HepG2 (cell line): Measurements from ENCODE around the gene MADCAM1. TPM values are rescaled to one million over a fixed set of nuclear protein-coding genes. Genes with fewer than 3 reads are reported as not detected.

Experiments used
- ATF7-NPFF ChIP-seq: sonication (generic); formaldehyde crosslinking; IDR thresholded peaks from 2 replicates; pipeline ENCODE4 v1.8.1; 2023; ENCODE audit warnings: mild to moderate bottlenecking, low read depth, missing genetic modification reagents, moderate library complexity
- GATA4 ChIP-seq: sonication (generic); IDR thresholded peaks from 2 replicates; pipeline ENCODE4 v1.6.1; 2016; ENCODE audit warnings: antibody characterized with exemption, low read depth, borderline replicate concordance
- HNRNPUL1 ChIP-seq: fragments of 200-400 bp; formaldehyde crosslinking; IDR thresholded peaks from 2 replicates; pipeline ENCODE4 v1.6.1; 2017; ENCODE audit warnings: low read depth, mild to moderate bottlenecking, low read length, moderate library complexity
- KAT8 ChIP-seq: IDR thresholded peaks from 2 replicates; pipeline ENCODE4 v1.6.1; 2016; ENCODE audit warnings: missing genetic modification reagents, missing compliant biosample characterization
- PHF5A ChIP-seq: IDR thresholded peaks from one replicate; pipeline ENCODE4 v1.6.1; 2018; ENCODE audit warnings: low read depth, missing genetic modification reagents; ENCODE audit not compliant: unreplicated experiment
- REPIN1 ChIP-seq: sonication (generic); formaldehyde crosslinking; IDR thresholded peaks from 2 replicates; pipeline ENCODE4 v1.8.0; 2022; ENCODE audit warnings: missing genetic modification reagents, low read depth, mild to moderate bottlenecking, borderline replicate concordance
- ZFYVE20 ChIP-seq: sonication (generic); formaldehyde crosslinking; IDR thresholded peaks from 2 replicates; pipeline ENCODE4 v1.8.0; 2023; ENCODE audit warnings: low read depth, mild to moderate bottlenecking, moderate library complexity, missing genetic modification reagents, borderline replicate concordance
- ZNF10 ChIP-seq: sonication (generic); formaldehyde crosslinking; IDR thresholded peaks from 2 replicates; pipeline ENCODE4 v1.4.0; 2020; ENCODE audit warnings: mild to moderate bottlenecking, low read depth, missing genetic modification reagents, borderline replicate concordance
- ZNF782 ChIP-seq: sonication (generic); formaldehyde crosslinking; IDR thresholded peaks from 2 replicates; pipeline ENCODE4 v1.4.0; 2020; ENCODE audit warnings: missing genetic modification reagents, mild to moderate bottlenecking, borderline replicate concordance
- polyA plus RNA-seq, 8 experiments: library from polyadenylated mRNA; depleted of rRNA in 3 of 8; stranded (reverse) in 7 of 8; unstranded in 1 of 8; fragments of >200 nt; fragmentation: Illumina TruSeq in 4 of 8; extraction: Trizol in 4 of 8; gene quantifications; 2 replicates each; pipeline versions ENCODE4 v1.2.1 to v1.2.3, GENCODE V29; 2011 to 2016; ENCODE audit warnings: low read depth in 4 of 8, missing spikeins in 1 of 8, mixed read lengths in 1 of 8; ENCODE audit not compliant: insufficient read depth in 1 of 8
- total RNA-seq, 5 experiments: library from RNA; depleted of rRNA; stranded (reverse); fragments of >200 nt; fragmentation: Illumina TruSeq; extraction: Trizol; gene quantifications; 2 replicates each; pipeline ENCODE4 v1.2.3, GENCODE V29; 2016; ENCODE audit warnings: low read depth in 1 of 5
- TF ChIP-seq, protein P1 (sequence below): sonication (generic); formaldehyde crosslinking; IDR thresholded peaks from 2 replicates; pipeline ENCODE4 v1.4.0; 2020; ENCODE audit warnings: missing genetic modification reagents, mild to moderate bottlenecking, borderline replicate concordance
- TF ChIP-seq, protein P2 (sequence below): sonication (generic); formaldehyde crosslinking; conservative IDR thresholded peaks from 2 replicates; pipeline ENCODE4 v1.4.0; 2020; ENCODE audit warnings: mild to moderate bottlenecking, missing genetic modification reagents, moderate library complexity
- TF ChIP-seq, protein P3 (sequence below): sonication (generic); formaldehyde crosslinking; IDR thresholded peaks from 2 replicates; pipeline ENCODE4 v1.8.0; 2022; ENCODE audit warnings: missing genetic modification reagents, mild to moderate bottlenecking, borderline replicate concordance
- TF ChIP-seq, protein P4 (sequence below): sonication (generic); formaldehyde crosslinking; IDR thresholded peaks from 2 replicates; pipeline ENCODE4 v1.5.1; 2020; ENCODE audit warnings: missing genetic modification reagents, mild to moderate bottlenecking, borderline replicate concordance
- TF ChIP-seq, protein P5 (sequence below): sonication (generic); formaldehyde crosslinking; IDR thresholded peaks from 2 replicates; pipeline ENCODE4 v1.5.1; 2020; ENCODE audit warnings: missing genetic modification reagents, mild to moderate bottlenecking, borderline replicate concordance

MADCAM1 gene
- total and polyA plus RNA-seq, 2 of the 13 experiments (the other 11 are each of a cell fraction or from before 2014, with no cell fraction given): 0.29 to 0.33 TPM

DNA sequence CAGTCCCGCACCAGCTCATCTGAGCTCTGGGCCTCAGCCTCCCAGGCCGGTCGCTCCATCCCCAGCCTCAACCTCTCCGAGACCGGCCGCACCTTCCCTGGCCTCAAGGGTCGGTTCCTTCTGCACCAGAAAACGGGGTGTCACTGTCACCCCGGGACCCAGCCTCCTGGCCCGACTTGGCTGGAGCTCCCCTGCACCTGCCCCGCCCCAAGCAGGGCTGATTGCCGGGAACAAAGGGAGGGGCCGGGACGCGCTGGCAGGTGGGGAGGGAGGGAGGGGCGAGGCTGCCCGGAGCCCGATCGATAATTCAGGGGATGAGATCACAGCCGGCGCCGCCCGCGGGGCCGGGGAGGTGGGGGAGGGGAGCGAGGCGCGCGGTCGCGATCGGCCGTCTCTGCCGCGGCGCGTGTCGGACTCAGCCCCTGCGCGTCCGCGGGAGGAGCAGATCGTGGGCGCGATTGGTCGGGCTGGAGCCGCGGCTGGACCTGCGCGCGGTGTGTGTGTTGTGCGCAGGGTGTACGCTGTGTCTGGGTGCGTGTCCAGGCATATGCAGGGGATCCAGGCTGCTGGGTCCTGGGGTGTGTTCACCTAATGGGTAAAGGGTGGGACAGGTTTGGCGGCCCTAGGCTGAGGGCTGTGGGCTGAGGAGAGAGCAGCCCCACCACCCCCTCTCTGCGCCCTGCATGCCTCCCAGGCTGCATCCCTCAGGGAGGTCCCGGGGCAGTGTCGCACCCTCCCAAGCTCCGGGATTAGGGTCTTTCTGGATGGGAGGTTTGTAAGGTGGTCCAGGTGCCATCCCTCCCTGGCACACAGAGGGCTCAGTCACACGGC lies 34.4 kb upstream of the MADCAM1 start (continued):
- TF ChIP-seq, protein P1, sequence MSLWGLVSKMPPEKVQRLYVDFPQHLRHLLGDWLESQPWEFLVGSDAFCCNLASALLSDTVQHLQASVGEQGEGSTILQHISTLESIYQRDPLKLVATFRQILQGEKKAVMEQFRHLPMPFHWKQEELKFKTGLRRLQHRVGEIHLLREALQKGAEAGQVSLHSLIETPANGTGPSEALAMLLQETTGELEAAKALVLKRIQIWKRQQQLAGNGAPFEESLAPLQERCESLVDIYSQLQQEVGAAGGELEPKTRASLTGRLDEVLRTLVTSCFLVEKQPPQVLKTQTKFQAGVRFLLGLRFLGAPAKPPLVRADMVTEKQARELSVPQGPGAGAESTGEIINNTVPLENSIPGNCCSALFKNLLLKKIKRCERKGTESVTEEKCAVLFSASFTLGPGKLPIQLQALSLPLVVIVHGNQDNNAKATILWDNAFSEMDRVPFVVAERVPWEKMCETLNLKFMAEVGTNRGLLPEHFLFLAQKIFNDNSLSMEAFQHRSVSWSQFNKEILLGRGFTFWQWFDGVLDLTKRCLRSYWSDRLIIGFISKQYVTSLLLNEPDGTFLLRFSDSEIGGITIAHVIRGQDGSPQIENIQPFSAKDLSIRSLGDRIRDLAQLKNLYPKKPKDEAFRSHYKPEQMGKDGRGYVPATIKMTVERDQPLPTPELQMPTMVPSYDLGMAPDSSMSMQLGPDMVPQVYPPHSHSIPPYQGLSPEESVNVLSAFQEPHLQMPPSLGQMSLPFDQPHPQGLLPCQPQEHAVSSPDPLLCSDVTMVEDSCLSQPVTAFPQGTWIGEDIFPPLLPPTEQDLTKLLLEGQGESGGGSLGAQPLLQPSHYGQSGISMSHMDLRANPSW: no peak
- TF ChIP-seq REPIN1 (peak; percentile 54; the same call in 1 of the 2 replicates), PHF5A (CRISPR knock-in tag) (peak; percentile 71), KAT8 (CRISPR knock-in tag) (0 out of 2 replicates have a peak, but pooled peaks have one; percentile 29), ZFYVE20 (CRISPR knock-in tag) (0 out of 2 replicates have a peak, but pooled peaks have one; percentile 61), ATF7-NPFF (CRISPR knock-in tag) (no peak), GATA4 (no peak), ZNF782 (no peak), ZNF10 (CRISPR knock-in tag) (no peak), HNRNPUL1 (no peak)
- TF ChIP-seq, protein P2, sequence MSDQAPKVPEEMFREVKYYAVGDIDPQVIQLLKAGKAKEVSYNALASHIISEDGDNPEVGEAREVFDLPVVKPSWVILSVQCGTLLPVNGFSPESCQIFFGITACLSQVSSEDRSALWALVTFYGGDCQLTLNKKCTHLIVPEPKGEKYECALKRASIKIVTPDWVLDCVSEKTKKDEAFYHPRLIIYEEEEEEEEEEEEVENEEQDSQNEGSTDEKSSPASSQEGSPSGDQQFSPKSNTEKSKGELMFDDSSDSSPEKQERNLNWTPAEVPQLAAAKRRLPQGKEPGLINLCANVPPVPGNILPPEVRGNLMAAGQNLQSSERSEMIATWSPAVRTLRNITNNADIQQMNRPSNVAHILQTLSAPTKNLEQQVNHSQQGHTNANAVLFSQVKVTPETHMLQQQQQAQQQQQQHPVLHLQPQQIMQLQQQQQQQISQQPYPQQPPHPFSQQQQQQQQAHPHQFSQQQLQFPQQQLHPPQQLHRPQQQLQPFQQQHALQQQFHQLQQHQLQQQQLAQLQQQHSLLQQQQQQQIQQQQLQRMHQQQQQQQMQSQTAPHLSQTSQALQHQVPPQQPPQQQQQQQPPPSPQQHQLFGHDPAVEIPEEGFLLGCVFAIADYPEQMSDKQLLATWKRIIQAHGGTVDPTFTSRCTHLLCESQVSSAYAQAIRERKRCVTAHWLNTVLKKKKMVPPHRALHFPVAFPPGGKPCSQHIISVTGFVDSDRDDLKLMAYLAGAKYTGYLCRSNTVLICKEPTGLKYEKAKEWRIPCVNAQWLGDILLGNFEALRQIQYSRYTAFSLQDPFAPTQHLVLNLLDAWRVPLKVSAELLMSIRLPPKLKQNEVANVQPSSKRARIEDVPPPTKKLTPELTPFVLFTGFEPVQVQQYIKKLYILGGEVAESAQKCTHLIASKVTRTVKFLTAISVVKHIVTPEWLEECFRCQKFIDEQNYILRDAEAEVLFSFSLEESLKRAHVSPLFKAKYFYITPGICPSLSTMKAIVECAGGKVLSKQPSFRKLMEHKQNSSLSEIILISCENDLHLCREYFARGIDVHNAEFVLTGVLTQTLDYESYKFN (CRISPR knock-in tag): peak; percentile 82
- TF ChIP-seq, protein P3, sequence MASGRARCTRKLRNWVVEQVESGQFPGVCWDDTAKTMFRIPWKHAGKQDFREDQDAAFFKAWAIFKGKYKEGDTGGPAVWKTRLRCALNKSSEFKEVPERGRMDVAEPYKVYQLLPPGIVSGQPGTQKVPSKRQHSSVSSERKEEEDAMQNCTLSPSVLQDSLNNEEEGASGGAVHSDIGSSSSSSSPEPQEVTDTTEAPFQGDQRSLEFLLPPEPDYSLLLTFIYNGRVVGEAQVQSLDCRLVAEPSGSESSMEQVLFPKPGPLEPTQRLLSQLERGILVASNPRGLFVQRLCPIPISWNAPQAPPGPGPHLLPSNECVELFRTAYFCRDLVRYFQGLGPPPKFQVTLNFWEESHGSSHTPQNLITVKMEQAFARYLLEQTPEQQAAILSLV (CRISPR knock-in tag): peak; percentile 68; the same call in 1 of the 2 replicates
- TF ChIP-seq, protein P4, sequence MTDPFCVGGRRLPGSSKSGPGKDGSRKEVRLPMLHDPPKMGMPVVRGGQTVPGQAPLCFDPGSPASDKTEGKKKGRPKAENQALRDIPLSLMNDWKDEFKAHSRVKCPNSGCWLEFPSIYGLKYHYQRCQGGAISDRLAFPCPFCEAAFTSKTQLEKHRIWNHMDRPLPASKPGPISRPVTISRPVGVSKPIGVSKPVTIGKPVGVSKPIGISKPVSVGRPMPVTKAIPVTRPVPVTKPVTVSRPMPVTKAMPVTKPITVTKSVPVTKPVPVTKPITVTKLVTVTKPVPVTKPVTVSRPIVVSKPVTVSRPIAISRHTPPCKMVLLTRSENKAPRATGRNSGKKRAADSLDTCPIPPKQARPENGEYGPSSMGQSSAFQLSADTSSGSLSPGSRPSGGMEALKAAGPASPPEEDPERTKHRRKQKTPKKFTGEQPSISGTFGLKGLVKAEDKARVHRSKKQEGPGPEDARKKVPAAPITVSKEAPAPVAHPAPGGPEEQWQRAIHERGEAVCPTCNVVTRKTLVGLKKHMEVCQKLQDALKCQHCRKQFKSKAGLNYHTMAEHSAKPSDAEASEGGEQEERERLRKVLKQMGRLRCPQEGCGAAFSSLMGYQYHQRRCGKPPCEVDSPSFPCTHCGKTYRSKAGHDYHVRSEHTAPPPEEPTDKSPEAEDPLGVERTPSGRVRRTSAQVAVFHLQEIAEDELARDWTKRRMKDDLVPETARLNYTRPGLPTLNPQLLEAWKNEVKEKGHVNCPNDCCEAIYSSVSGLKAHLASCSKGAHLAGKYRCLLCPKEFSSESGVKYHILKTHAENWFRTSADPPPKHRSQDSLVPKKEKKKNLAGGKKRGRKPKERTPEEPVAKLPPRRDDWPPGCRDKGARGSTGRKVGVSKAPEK (CRISPR knock-in tag): no peak
- TF ChIP-seq, protein P5, sequence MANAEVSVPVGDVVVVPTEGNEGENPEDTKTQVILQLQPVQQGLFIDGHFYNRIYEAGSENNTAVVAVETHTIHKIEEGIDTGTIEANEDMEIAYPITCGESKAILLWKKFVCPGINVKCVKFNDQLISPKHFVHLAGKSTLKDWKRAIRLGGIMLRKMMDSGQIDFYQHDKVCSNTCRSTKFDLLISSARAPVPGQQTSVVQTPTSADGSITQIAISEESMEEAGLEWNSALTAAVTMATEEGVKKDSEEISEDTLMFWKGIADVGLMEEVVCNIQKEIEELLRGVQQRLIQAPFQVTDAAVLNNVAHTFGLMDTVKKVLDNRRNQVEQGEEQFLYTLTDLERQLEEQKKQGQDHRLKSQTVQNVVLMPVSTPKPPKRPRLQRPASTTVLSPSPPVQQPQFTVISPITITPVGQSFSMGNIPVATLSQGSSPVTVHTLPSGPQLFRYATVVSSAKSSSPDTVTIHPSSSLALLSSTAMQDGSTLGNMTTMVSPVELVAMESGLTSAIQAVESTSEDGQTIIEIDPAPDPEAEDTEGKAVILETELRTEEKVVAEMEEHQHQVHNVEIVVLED (CRISPR knock-in tag): no peak
